Left cardiac atrium (tissue), 4 donors: Measurements from ENCODE around the gene CDC42BPB. TPM values are rescaled to one million over a fixed set of nuclear protein-coding genes. Genes with fewer than 3 reads are reported as not detected.
"Not testable (repeated sequence)": the region's sequence is repeated elsewhere in the genome, so short reads cannot be mapped to it uniquely, and the experiment has no call there.

Source experiments
- ATAC-seq, 2 donors: fragments of 200-7000 bp; cut with Tn5 transposase; one replicate each; pipeline ENCODE4 v1.9.1; 2020; ENCODE audit warnings: mild to moderate bottlenecking in 2 of 2, moderate library complexity in 2 of 2
- DNase-seq: peaks from one replicate; pipeline ENCODE4 v3.0.0-alpha.2; 2020
- intact Hi-C, 2 donors: fragments of 100-400 bp; cut with DNase I; formaldehyde crosslinking; loops; one replicate each; pipeline versions ENCODE4 v1.14.1 to v1.15.1; 2022 to 2023
- total RNA-seq, 2 donors: library from RNA; stranded (reverse); fragmentation: NEBNext Ultra II Directional; extraction: Animal tissue kit (Norgen Biotek cat#: 25700); gene quantifications; one replicate each; pipeline ENCODE4 v1.2.1, GENCODE V29; 2021
- donor health status: DM: no; HTN: yes; CAD: no.
- donor health status: DM: no; HTN: yes; CAD: no; lungs with severe emphysema.
- donor health status: DM: yes; HTN: yes; CAD: no.
- donor health status: Dilated cardiomyopathy.

The CDC42BPB gene
- total RNA-seq, 2 donors from 2014 or later = 57.3 to 79.2 TPM

DNA sequence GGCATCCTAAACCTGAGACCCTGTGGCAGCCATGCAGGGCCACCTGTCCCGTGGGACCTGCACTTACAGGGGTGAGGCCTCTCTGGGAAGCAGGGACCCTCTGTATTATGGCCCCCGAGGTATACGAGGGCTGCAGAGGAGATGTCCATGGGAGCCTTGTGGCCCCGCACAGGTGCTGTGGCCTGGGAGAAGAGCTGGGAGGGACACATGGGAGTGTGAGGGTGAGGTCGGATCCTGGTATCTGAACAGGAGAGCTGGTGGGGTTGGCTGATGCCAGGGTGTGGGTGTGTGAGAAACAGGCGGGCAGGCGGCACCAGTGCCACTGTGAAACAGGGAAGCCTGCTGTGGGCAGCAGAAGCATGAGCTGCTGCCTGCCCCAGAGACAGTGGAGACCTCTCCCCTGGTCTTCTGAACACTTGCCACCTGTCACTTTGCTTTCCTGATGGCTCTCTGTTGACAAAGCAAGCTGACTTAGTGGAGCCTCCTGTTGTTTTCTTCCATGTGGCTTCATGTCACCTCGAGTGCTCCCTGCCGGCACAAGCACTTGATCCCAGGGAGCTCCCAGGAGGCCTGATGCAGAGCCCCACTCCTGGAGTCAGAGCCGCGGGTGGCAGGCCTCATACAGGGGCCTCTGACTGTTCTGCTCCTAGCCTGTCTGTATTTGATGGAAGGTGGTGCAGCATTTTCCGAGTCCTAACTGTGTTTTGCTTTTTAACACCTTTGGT lies 154.7 kb downstream of the CDC42BPB start:
- DNase-seq (no peak), ATAC-seq (no peak)
- intact Hi-C loops = no loop called here

DNA sequence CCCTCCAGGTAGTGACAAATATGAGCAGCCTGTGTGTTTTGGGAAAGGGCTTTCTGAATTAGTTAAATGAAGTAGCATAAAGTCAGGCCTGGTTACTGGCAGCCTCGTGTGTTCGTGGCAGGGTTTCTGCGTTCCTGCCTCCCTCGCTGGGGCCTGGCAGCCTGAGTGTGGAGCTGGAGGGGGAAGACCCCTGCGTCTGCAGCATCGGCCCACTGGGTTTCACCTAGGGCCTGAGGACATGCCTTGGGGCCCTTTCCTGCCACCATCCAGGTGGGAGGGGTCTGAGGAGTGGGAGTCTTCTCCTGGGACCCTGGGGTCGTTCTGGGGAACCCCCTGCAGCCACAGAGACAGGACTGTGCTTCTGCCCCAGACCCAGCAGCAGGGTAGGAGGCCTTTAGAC lies 155.3 kb downstream of the CDC42BPB start:
- intact Hi-C loops = no loop called here
- no peak for ATAC-seq
- DNase-seq = no peak

DNA sequence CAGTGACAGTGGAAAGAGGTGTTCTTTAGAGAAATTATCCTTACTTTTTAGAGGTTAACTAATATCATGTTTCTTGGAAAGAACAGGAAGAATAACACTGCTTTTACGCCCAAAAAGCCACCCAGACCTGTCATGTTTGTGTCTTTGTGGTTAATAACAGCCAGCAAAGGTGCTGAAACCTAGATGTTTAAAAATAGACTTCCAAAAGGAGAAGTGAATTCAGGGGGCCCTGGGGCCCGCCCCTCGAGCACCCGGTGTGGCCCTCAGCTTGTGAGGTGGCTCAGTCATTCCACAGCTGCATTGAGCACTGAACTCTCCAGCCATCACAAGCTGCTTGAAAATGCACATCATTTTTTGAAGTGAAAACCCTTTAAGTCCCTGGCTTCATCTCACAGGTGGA lies 155.7 kb downstream of the CDC42BPB start:
- intact Hi-C loops = no loop called here
- ATAC-seq = no peak
- no peak for DNase-seq

DNA sequence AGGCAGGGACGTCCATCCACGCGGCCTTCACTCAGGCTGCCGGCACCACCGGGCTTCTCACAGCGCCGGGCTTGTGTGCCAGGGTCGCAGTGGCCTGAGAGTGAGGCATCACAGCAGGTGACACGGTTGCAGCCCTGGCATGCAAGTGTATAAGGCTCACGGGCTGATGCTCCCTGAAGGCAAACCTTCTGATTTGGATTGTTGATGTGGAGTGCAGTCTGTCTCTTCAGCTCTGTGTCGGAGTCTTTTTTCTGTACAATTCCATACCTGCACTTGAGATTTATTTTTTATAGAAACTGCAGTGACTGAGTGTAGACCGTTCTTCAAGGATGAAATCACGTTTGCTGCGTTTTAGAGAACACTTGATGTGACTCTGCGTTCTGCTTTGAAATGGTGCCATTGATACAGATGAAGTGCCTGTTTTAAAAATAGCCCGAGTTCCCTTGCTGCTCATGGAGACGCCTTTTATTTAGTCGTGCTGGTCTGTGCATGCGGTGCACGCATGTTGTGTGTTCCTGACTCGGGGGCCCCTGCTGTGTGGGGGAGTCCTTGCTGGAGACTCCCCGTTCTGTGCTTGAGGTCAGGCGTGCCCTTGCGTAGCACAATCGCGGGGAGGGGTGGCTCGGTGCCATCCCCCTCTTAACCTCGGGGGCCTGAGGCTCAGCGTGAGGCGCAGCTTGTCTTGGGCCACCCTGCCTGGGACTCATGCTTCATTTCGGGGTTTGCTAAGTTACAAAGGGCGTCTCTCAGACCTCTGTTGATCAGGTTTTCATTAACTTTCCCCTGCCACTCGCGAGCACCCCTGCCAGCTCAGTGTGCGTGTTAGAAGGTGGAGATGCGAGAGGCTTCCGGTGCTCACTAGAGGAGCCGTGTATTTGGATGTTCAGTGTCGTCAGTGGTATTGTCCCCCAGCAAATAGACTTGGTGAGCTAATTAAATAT lies 156.4 kb downstream of the CDC42BPB start:
- ATAC-seq (peak; percentile 19 to 40), DNase-seq (no peak)

DNA sequence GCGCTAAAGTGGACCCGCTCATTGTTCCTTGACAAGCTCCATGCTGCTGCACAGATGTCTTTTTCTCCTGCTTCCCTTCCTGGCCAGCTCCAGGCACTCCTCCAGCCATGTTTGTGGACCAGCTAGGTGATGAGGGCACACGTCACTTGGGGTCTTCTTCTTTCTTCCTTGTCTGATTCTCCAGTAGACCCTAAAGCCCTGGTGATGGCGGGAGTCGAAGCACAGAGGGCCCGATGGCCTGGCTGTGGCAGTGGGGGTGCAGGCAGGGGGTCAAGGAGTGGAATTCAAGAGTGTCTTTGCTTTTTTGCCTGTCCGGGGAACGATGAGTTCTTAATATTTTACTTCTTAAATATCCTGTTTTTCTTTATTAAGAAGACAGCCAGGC lies 157.8 kb downstream of the CDC42BPB start:
- DNase-seq (no peak), ATAC-seq (no peak)
- intact Hi-C loops = no loop called here

More for the DNA sequence above, 156.4 kb downstream of the CDC42BPB start:
- intact Hi-C loops = no loop called here

DNA sequence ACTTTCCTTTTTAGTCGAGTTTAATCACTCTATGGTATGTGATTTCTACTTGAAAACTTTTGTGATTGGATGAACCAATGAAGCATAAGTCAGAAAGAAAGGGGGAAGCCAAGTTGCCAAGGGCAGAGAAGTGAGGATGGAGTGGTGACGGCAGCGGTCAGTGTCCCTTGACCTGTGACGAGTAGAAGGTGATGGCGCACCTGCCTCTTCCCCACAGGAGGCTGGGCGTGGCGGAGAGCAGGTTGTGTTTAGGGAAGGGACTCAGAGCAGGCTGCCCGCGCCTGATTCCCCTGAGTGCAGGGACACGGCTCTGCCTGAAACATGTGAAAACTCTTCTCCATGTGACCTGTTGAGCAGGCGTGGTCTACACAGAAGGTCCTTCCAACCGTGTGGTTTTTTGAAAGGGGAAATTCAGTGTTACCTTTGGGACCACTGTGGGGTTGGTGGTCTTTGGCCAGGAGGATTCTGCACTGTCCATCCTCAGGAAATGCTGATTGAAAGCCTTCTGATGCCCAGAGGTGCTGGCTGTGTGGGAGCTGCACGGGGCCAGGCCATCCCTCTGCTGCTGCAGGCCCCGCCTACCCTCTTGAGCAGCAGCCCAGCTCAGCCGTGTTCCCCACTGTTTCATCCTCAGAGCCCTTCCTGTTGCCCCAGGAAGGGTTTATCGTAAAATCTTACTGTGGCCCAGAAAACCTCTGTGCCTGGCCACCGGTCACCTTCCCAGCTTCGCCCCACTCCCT lies 158.4 kb downstream of the CDC42BPB start:
- intact Hi-C loops = no loop called here
- ATAC-seq (no peak), DNase-seq (no peak)

DNA sequence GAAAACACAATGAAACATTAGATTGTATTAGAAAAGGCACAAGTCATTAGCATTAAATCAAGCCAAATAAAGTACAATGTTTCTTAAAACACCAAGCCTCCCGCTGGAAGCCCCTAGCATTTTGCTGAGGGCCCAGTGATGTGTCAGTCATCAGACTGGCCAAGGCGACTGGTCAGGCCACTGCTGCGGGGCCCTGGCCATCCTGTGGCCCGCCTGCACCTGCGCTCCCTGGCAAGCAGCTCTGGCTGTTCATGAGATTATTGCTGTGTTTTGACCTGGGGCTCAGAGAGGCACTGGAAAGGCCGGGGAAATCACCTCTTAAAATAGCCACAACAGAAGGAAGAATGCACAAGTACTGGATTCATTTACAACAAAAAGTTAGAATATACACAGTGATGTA lies 159.1 kb downstream of the CDC42BPB start:
- no peak for ATAC-seq
- intact Hi-C loops = no loop called here
- DNase-seq = no peak

DNA sequence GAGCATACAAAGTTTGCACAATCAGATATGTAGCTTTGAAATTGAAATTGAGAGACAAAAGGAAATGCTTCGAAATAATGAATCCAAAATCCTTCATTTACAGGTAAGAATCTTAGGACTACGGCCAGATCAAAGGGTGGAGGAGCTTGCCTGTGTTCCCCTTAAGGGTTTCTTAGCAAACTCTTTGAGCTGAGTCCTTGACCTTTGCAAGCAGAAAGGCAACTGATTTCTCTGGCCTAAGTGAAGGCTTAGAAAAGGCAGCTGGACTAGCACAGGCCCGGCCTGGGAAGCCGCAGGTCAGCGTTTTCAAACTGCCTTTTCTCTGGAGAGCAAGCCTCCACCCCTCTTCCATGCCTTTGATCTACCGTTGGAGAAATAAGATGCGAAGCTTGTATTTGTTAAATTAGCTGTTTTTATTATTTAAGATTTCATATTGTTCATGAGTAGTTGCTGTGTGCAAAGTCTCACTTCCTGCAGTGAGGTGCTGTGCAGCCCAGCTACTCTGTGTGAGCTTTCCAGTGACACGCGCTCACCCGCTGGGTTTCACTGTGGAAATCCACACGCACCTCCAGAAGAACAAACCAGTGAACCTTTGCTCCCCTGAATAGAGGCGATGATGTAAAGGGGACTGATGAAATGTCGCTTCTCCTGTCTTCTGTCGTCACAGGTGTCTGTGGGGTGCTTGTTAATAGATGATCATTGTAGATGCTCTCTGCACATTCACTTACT lies 159.9 kb downstream of the CDC42BPB start:
- DNase-seq = no peak
- no peak for ATAC-seq
- intact Hi-C loops = no loop called here

DNA sequence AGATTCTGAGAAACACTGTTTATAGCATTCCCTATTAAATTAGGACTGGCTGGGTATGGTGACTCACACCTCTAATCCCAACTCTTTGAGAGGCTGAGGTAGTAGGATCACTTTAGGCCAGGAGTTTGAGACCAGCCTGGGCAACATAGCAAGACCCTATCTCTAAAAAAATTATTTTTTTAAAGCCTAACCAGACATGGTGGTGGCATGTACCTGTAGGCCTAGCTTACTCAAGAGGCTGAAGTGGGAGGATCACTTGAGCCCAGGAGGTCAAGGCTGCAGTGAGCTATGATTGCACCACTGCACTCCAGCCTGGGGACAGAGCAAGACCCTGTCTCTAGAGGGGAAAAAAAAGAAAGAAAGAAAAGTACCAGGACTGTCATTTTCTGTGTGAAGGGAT lies 160.6 kb downstream of the CDC42BPB start:
- DNase-seq, ATAC-seq, intact Hi-C loops: not testable (repeated sequence)

DNA sequence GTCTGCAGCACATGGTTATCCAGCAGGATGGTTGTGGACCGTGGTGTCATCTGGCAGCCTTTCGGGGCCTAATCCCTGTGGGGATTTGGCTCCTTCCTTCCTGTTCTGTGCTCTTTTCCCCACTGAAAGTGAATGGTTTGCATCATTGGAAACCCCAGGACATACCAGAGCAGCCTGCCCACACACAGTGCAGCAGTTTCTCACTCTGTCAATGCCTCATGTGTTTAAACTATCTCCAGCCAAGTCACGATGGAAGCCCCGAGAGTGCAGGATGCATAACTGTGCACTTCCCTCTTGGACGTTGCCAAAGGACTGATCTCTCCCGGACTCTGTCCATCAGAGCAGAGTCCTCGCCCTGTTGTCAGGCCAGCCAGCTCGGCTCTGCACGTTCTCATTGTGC lies 163.9 kb downstream of the CDC42BPB start:
- intact Hi-C loops = no loop called here
- DNase-seq (no peak), ATAC-seq (peak; percentile 71 to 96)

DNA sequence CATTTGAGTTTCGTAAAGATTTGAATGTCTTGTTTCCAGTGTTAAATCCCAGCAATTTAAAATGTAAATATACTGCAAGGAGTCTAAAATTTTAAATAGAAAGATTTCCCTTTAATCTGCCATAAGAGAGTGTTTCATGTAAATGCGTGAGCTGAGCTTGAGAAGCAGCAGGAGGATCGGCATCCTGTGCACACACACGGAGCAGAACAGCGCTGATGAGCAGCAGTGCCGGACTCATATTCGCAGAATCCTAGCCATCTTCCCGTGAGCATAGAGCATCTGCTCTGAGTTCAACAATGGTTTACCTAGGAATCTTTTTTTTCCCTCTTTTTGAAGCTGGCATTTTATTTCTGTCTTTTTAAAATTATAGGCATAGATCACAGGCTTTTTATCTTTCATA lies 164.7 kb downstream of the CDC42BPB start:
- DNase-seq (no peak), ATAC-seq (no peak)
- intact Hi-C loops = no loop called here

DNA sequence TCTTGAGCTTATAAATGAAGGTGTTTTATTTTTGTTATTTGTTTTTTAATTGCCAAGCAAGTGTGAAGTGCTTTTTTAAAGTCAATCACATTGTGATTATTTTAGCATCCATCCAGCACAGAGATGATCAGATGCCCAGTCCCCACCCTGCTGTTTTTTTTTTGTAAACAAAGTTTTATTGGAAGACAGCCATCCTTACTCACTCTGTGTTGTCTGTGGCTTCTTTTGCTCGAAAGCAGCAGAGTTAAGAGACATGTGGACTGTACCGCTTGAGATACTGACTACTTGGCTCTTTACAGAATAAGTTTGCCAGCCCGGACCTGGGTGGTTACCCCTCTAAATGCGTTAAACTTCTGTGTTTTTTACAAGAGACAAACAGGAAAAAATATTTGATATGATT lies 165.8 kb downstream of the CDC42BPB start:
- ATAC-seq (no peak), DNase-seq (no peak)
- intact Hi-C loops = no loop called here

DNA sequence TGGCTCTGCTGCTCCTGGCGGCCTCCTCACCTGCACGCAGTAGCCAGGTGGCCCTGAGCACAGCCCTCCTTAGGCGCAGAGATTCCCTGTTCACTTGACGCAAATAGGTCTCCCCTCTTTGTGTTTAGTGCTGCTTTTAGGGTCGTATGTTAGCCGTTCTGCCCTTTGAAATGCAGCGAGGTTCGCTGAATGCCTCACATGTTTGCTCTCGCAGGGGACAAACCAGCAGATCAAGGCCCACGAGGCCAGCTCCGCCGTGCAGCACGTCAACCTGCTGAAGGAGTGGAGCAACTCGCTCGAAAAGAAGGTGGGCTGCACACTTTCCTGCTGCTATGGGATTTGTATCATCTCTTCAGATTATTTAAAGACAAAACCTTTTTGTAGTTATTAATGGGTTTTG lies 166.2 kb downstream of the CDC42BPB start:
- ATAC-seq = no peak
- intact Hi-C loops = no loop called here
- no peak for DNase-seq

DNA sequence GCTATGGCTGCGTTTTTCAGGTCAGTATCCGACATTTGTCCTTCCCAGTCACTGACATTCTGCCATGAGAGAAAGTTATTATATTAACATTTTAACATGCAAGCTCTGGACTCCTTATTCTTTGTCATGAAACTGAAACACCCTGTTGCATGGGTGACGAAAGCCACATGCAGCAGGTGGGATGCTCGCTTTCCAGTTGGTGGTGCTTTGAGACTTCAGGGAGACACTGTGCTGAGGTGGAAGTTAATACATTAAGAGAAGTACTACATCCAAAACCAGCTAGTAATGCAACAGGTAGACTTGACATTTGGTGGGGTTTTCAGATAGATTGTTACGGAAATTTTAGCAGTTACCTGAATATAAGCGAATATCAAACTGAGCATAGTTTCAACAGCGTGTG lies 167.7 kb downstream of the CDC42BPB start:
- intact Hi-C loops = no loop called here
- ATAC-seq = no peak
- DNase-seq = no peak

DNA sequence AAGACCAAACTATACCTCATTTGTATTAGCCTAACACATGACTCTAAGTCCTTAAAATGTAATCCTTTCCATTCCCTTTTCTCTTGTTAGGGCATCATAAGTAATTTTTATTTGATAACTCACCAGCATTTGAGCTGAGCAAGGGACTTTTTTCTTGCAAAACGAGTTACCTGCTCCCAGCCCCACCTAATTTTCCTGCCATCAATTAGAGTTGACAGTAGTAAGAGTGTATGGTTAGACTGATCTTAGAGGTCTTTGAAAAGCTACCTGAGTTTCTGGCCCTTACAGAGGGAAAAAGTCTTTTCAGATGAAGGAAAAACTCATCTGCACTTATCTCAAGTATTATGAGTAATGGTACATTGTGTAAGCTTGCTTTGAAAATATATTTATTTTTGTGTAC lies 168.6 kb downstream of the CDC42BPB start:
- intact Hi-C loops = no loop called here
- ATAC-seq = no peak
- DNase-seq = no peak

DNA sequence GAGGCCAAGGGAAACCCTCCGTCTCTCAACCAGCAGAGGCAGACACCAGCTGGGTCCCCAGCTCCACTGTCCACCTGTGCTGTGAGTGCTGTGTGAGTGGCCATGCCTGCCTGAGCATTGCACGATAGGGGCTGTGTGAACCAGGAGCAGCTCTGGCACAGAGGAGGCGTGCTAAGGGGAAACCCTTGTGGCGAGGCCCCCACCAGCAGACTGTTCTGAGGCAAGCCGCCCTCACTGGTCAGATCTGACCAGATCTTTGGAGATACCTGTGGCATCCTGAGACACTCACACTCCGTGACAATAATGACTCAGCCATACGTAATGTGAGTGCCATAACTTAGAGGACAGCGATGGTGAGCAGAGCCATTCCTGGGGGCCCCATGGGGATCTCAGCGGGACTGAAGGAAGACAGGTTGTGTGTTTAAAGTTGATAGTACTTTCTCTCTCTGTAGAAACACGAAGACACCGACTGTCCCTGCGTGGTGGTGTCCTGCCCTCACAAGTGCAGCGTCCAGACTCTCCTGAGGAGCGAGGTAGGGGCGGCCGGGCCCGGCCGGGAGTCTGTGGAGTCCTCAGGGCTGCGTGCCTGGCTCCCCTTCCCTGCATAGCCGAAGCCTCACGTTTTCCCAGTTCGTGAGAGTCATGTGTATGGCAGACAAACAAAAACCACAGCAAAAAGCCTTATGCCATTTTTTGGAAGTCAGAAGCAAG lies 171.5 kb downstream of the CDC42BPB start:
- DNase-seq (no peak), ATAC-seq (no peak)
- intact Hi-C loops = no loop called here

DNA sequence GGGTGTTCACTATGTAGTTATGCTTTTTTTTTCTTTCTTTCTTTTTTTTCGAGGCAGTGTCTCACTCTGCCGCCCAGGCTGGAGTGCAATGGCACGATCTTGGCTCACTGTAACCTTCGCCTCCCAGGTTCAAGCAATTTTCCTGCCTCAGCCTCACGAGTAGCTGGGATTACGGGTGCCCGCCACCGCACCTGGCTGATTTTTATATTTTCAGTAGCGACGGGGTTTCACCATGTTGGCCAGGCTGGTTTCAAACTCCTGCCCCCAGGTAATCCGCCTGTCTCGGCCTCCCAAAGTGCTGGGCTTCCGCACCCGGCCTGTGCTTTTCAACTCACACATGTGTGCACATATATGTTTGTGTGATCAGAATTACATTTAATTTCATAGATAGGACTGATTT lies 173.8 kb downstream of the CDC42BPB start:
- ATAC-seq (no peak), DNase-seq (no peak)
- intact Hi-C loops = no loop called here

DNA sequence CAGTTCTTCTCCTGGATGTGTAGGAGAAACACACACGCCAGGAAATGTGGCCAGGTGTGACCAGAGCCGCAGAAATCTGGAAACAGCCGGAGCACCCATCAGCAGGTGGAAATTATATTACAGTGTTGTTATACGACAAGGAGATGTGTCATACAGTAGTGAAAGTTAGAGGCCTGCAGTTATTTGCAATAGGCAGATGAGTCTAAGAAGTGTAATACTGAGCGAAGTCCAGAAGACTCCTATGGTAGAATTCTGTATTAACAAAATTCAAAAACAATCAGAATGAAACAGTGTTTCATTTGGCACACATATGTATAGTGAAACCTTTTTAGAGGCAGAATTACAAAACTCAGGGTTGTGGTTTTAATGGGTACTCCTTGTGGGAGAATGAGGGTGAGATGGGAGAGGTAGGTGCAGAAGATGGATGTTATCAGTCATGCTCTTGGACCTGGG lies 174.2 kb downstream of the CDC42BPB start:
- no peak for DNase-seq
- intact Hi-C loops = no loop called here
- no peak for ATAC-seq
